T-cell (primary cell): ENCODE results near the gene ZNF189. TPM values are rescaled to one million over a fixed set of nuclear protein-coding genes. Genes with fewer than 3 reads are reported as not detected.

Experiments used
- ATAC-seq, 4 experiments: fragments of 200-7000 bp in 3 of 4; fragments of 150-1000 bp in 1 of 4; cut with Tn5 transposase; replicated peaks in 1 of 4; 1 replicate in 3 of 4; 2 replicates in 1 of 4; pipeline ENCODE4 v1.10.0; 2021; ENCODE audit warnings: moderate library complexity in 3 of 4, mild to moderate bottlenecking in 2 of 4, moderate number of reproducible peaks in 1 of 4
- CTCF ChIA-PET, 2 donors: fragments of 300-600 bp; sonication (Branson Sonifier 250); formaldehyde crosslinking; loops; one replicate each; lab custom pipeline; 2022; ENCODE audit warnings: antibody characterized with exemption in 2 of 2; lab: Charles Lee
- POLR2A ChIA-PET, 2 donors: fragments of 300-600 bp; sonication (Branson Sonifier 250); formaldehyde crosslinking; loops; one replicate each; lab custom pipeline; 2022; ENCODE audit warnings: antibody characterized with exemption in 2 of 2; lab: Charles Lee
- DNase-seq, 35 experiments: peaks; one replicate each; pipeline versions ENCODE4 v3.0.0 to v3.0.0-alpha.2; 2013 to 2023
- H3K27ac ChIP-seq: one replicate; pipeline ENCODE4 v1.5.1; 2013; ENCODE audit warnings: low read length
- H3K27me3 ChIP-seq, 2 experiments: replicated peaks in 1 of 2; 1 replicate in 1 of 2; 2 replicates in 1 of 2; pipeline versions ENCODE4 v1.6.1 to v1.7.0; 2013; ENCODE audit warnings: low read length in 1 of 2, mixed read lengths in 1 of 2; ENCODE audit not compliant: control insufficient read depth in 2 of 2, insufficient read depth in 2 of 2; ENCODE audit errors: extremely low read depth in 1 of 2
- H3K36me3 ChIP-seq, 2 donors: 1 replicate in 1 of 2; 2 replicates in 1 of 2; pipeline versions ENCODE4 v1.6.1 to v1.7.0; 2013; ENCODE audit warnings: low read length in 1 of 2; ENCODE audit not compliant: control insufficient read depth in 2 of 2, insufficient read depth in 1 of 2; ENCODE audit errors: extremely low read depth in 1 of 2
- H3K4me1 ChIP-seq, 2 experiments: 1 replicate in 1 of 2; 2 replicates in 1 of 2; pipeline versions ENCODE4 v1.6.1 to v1.7.0; 2013; ENCODE audit warnings: low read length in 2 of 2, mixed read lengths in 1 of 2; ENCODE audit not compliant: insufficient read depth in 2 of 2, control insufficient read depth in 1 of 2; ENCODE audit errors: extremely low read depth in 1 of 2
- H3K4me3 ChIP-seq, 2 donors: 1 replicate in 1 of 2; 2 replicates in 1 of 2; pipeline versions ENCODE4 v1.5.1 to v1.7.0; 2013; ENCODE audit warnings: mild to moderate bottlenecking in 2 of 2, low read length in 1 of 2, moderate library complexity in 1 of 2; ENCODE audit not compliant: control insufficient read depth in 1 of 2; ENCODE audit errors: extremely low read depth in 1 of 2
- H3K9me3 ChIP-seq: 2 replicates; pipeline ENCODE4 v1.7.0; 2013
- H3K27ac Mint-ChIP-seq, 2 donors: one replicate each; pipeline ENCODE4 v1.8.0; 2020 to 2021; ENCODE audit warnings: mild to moderate bottlenecking in 2 of 2, mixed read lengths in 2 of 2
- H3K27me3 Mint-ChIP-seq, 2 donors: one replicate each; pipeline ENCODE4 v1.8.0; 2021 to 2022; ENCODE audit warnings: mixed read lengths in 2 of 2
- H3K36me3 Mint-ChIP-seq: one replicate; pipeline ENCODE4 v1.8.0; 2021; ENCODE audit warnings: mixed read lengths
- H3K4me1 Mint-ChIP-seq, 3 donors: one replicate each; pipeline ENCODE4 v1.8.0; 2020 to 2022; ENCODE audit warnings: mixed read lengths in 3 of 3, mild to moderate bottlenecking in 1 of 3
- H3K4me3 Mint-ChIP-seq, 3 donors: one replicate each; pipeline ENCODE4 v1.8.0; 2020 to 2022; ENCODE audit warnings: mild to moderate bottlenecking in 3 of 3, mixed read lengths in 3 of 3, moderate library complexity in 3 of 3
- H3K9me3 Mint-ChIP-seq, 3 donors: one replicate each; pipeline ENCODE4 v1.8.0; 2020 to 2022; ENCODE audit warnings: mixed read lengths in 3 of 3
- WGBS: methylation state at CpG from one replicate; pipeline ENCODE4 v1.1.5; 2013; ENCODE audit warnings: missing lambda C conversion rate; ENCODE audit not compliant: insufficient coverage; 5-methylcytosine and 5-hydroxymethylcytosine counted together
- total RNA-seq, 35 experiments: library from RNA in 6 of 35; stranded (reverse) in 6 of 35; fragments of 120-200 nt in 1 of 35; gene quantifications; one replicate each; pipeline versions ENCODE4 v1.2.1 to v1.2.4 and lab custom pipeline; 2013 to 2026

Gene ZNF189
- total RNA-seq, 5 donors from 2014 or later (not counting 1 experiment from before 2014, with no cell fraction given), result 9.2 to 17.4 (median 16.6) TPM

DNA sequence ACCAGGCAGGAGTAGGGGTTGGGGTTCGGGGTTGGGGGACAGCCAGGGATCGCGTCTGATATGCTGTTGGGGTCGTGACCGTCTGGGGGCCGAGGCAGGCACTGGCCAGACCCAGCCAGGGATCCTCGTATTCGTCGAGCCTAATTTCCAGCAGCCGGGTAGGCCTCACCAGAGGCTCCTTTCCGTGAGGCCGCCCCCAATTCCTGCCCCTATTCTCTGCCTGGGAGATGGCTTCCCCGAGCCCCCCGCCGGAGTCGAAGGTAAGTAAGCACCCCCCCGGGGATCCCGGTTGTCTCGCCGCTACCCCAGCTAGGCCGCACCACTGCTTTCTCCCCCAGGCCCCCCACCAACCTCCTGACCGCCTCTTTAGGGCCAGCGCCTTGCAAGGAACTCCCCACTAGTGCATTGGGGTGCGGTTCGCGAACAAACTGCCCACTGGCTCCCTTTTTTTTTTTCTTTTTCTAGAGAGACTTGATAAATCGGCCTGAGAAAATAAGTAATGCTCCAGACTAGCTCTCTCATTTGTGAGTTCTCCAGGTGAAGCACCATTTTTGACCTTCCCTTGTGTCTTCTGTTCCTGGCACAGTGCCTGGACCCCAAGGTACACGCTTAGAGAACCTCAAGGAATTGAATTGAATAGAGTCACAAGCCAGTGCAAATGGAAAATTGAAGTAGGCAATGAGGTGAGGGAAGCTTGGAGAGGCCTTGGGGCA is 435 bp downstream of the ZNF189 start:
- peaks cover 74 to 81% (median 80%) of the 10 kb centered on the region in 3 donors for H3K4me1 Mint-ChIP-seq
- no peaks in the 10 kb centered on the region for H3K27me3 ChIP-seq
- H3K27me3 Mint-ChIP-seq, result no peaks in the 10 kb centered on the region
- POLR2A ChIA-PET, result interaction anchor here (0.6 to 1.7 kb wide), 8 partner anchors 8 to 1573 kb away, joined by 3 to 9 read pairs (median 4); partner anchors contain the start of gene RNF20 (in 2 of the 2)
- peaks cover 58% of the 10 kb centered on the region for H3K36me3 Mint-ChIP-seq
- H3K4me3 Mint-ChIP-seq, result peak overlapping the region; percentile 87 to 100 (median 92)
- peak in 1 of 4 experiments; percentile 1 for ATAC-seq
- H3K9me3 Mint-ChIP-seq, result peaks cover 6 to 12% (median 7%) of the 10 kb centered on the region in 3 donors
- peak overlapping the region; percentile 95 to 99 for H3K27ac Mint-ChIP-seq
- H3K36me3 ChIP-seq, result peaks cover 0 to 37% of the 10 kb centered on the region in 2 donors
- 2% methylated on average over 23 of the region's 28 CpGs for whole genome bisulfite sequencing
- H3K4me3 ChIP-seq, result peak overlapping the region; percentile 79 to 82
- CTCF ChIA-PET, result interaction anchor here in 1 of 2 donors (0.8 to 2.5 kb wide), 8 partner anchors 10 to 803 kb away, joined by 3 to 18 read pairs (median 4); partner anchors contain the start of gene RNF20
- DNase-seq, result peak in 7 of 35 experiments; percentile 0 to 18 (median 3)
- H3K4me1 ChIP-seq, result peaks cover 10 to 19% of the 10 kb centered on the region in 2 experiments
- peaks cover 2% of the 10 kb centered on the region for H3K9me3 ChIP-seq
- peak overlapping the region; percentile 77 for H3K27ac ChIP-seq

- peaks cover 69 to 76% (median 74%) of the 10 kb centered on the region in 3 donors for H3K4me1 Mint-ChIP-seq
- Histone ChIP-seq H3K36me3 (peaks cover 0 to 35% of the 10 kb centered on the region in 2 donors), H3K4me3 (peak overlapping the region; percentile 79 to 82), H3K9me3 (peaks cover 2% of the 10 kb centered on the region), H3K4me1 (peaks cover 10 to 19% of the 10 kb centered on the region in 2 experiments), H3K27me3 (no peaks in the 10 kb centered on the region), H3K27ac (no peak overlapping the region)
- peaks cover 6 to 14% (median 8%) of the 10 kb centered on the region in 3 donors for H3K9me3 Mint-ChIP-seq
- ATAC-seq, result no peak
- CTCF ChIA-PET, result interaction anchor here in 1 of 2 donors (0.9 to 2.5 kb wide), 3 partner anchors 11 to 59 kb away, joined by 3 to 15 read pairs (median 5); no protein-coding TSS in a partner anchor
- H3K27me3 Mint-ChIP-seq, result no peaks in the 10 kb centered on the region
- H3K4me3 Mint-ChIP-seq, result peak overlapping the region; percentile 87 to 100 (median 92)
- DNase-seq, result no peak
- H3K27ac Mint-ChIP-seq, result peak overlapping the region; percentile 66 to 75
- peaks cover 58% of the 10 kb centered on the region for H3K36me3 Mint-ChIP-seq
- WGBS, result no CpG with 5 or more reads among the region's 2 CpGs
- POLR2A ChIA-PET, result interaction anchor here in 1 of 2 donors (0.7 kb wide), 1 partner anchor 1574 kb away, joined by 3 read pairs; no protein-coding TSS in a partner anchor
These were observed 956 bp downstream of the ZNF189 start for GRCh38 chr9:101399643-101399970.

- ATAC-seq (no peak), DNase-seq (no peak)
- 65% methylated on average over 4 of the region's 5 CpGs for WGBS
- no peak overlapping the region for H3K27ac ChIP-seq
- H3K9me3 ChIP-seq, result peaks cover 2% of the 10 kb centered on the region
- Mint-ChIP-seq H3K27me3 (no peaks in the 10 kb centered on the region), H3K9me3 (peaks cover 12 to 19% (median 13%) of the 10 kb centered on the region in 3 donors), H3K27ac (peak overlapping the region; percentile 37 to 75), H3K36me3 (peaks cover 58% of the 10 kb centered on the region), H3K4me1 (peaks cover 64 to 71% (median 69%) of the 10 kb centered on the region in 3 donors), H3K4me3 (peak overlapping the region; percentile 87 to 100 (median 92))
- peaks cover 10 to 19% of the 10 kb centered on the region in 2 experiments for H3K4me1 ChIP-seq
- ChIA-PET CTCF (interaction anchor here in 1 of 2 donors (0.9 to 2.5 kb wide), 3 partner anchors 10 to 59 kb away, joined by 3 to 15 read pairs (median 5); no protein-coding TSS in a partner anchor), POLR2A (interaction anchor here (0.5 to 1.2 kb wide), 2 partner anchors 133 to 970 kb away, joined by 3 to 10 read pairs; partner anchors contain the start of gene RNF20 (in 1 of the 2))
- no peaks in the 10 kb centered on the region for H3K27me3 ChIP-seq
- no peak overlapping the region for H3K4me3 ChIP-seq
- H3K36me3 ChIP-seq, result peaks cover under 1 to 40% of the 10 kb centered on the region in 2 donors
These were observed 1.5 kb downstream of the ZNF189 start for GRCh38 chr9:101400120-101400519.

- Mint-ChIP-seq H3K4me1 (peaks cover 36 to 45% (median 38%) of the 10 kb centered on the region in 3 donors), H3K4me3 (peak overlapping the region in 1 of 3 donors; percentile 5), H3K9me3 (peaks cover 27 to 50% (median 38%) of the 10 kb centered on the region in 3 donors), H3K27me3 (no peaks in the 10 kb centered on the region), H3K27ac (no peak overlapping the region), H3K36me3 (peaks cover 83% of the 10 kb centered on the region)
- no peak overlapping the region for H3K27ac ChIP-seq
- POLR2A ChIA-PET, result interaction anchor here in 1 of 2 donors (0.5 kb wide), 1 partner anchor 125 kb away, joined by 4 read pairs; no protein-coding TSS in a partner anchor
- 40% methylated on average over 1 of the region's 9 CpGs for WGBS
- H3K4me3 ChIP-seq, result no peak overlapping the region
- peaks cover 6 to 15% of the 10 kb centered on the region in 2 experiments for H3K4me1 ChIP-seq
- no peaks in the 10 kb centered on the region for H3K27me3 ChIP-seq
- DNase-seq, result no peak
- CTCF ChIA-PET, result interaction anchor here in 1 of 2 donors (1.2 kb wide), 1 partner anchor 16 kb away, joined by 4 read pairs; no protein-coding TSS in a partner anchor
- no peak for ATAC-seq
- H3K9me3 ChIP-seq, result peaks cover 22% of the 10 kb centered on the region
- peaks cover 13 to 67% of the 10 kb centered on the region in 2 donors for H3K36me3 ChIP-seq
These were observed 5.0 kb downstream of the ZNF189 start for GRCh38 chr9:101403516-101404285.

DNA sequence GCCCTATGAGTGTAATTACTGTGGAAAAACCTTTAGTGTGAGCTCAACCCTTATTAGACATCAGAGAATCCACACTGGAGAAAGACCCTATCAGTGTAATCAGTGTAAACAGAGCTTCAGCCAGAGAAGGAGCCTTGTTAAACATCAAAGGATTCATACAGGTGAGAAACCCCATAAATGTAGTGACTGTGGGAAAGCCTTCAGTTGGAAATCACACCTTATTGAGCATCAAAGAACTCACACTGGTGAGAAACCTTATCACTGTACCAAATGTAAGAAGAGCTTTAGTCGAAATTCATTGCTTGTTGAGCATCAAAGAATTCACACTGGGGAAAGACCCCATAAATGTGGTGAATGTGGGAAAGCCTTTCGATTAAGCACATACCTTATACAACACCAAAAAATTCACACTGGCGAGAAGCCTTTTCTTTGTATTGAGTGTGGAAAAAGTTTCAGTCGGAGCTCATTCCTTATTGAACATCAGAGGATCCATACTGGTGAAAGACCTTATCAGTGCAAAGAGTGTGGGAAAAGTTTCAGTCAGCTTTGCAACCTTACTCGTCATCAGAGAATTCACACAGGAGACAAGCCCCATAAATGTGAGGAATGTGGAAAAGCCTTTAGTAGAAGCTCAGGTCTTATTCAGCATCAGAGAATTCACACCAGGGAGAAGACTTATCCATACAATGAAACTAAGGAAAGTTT is 9.9 kb downstream of the ZNF189 start:
- H3K27me3 ChIP-seq, result no peaks in the 10 kb centered on the region
- peaks cover 13 to 41% of the 10 kb centered on the region in 2 donors for H3K36me3 ChIP-seq
- H3K4me1 ChIP-seq, result no peaks in the 10 kb centered on the region
- H3K27me3 Mint-ChIP-seq, result no peaks in the 10 kb centered on the region
- no peak overlapping the region for H3K27ac ChIP-seq
- no peak overlapping the region for H3K4me3 Mint-ChIP-seq
- ChIA-PET CTCF (interaction anchor here in 1 of 2 donors (1.3 kb wide), 1 partner anchor 10 kb away, joined by 3 read pairs; the partner anchor contains the start of genes MRPL50 and ZNF189), POLR2A (interaction anchor here in 1 of 2 donors (1.2 kb wide), 1 partner anchor 10 kb away, joined by 3 read pairs; the partner anchor contains the start of gene ZNF189)
- H3K36me3 Mint-ChIP-seq, result peaks cover 80% of the 10 kb centered on the region
- H3K4me1 Mint-ChIP-seq, result peaks cover 0 to 5% (median 0%) of the 10 kb centered on the region in 3 donors
- DNase-seq, result no peak
- H3K9me3 Mint-ChIP-seq, result peaks cover 37 to 79% (median 61%) of the 10 kb centered on the region in 3 donors
- no CpG with 5 or more reads among the region's 5 CpGs for WGBS
- no peak overlapping the region for H3K27ac Mint-ChIP-seq
- peaks cover 40% of the 10 kb centered on the region for H3K9me3 ChIP-seq
- H3K4me3 ChIP-seq, result no peak overlapping the region
- ATAC-seq, result no peak
